OCI-LY7 (cell line): ENCODE results near the gene FBN3.

Experiments
- CTCF ChIP-seq: fragments of 200-600 bp; sonication (generic); conservative IDR thresholded peaks from 2 replicates; pipeline ENCODE4 v1.5.1; 2014; ENCODE audit warnings: mild to moderate bottlenecking, antibody characterized with exemption, low read length, moderate library complexity, mixed read lengths
- EZH2phosphoT487 ChIP-seq: fragments of 200-600 bp; sonication (generic); IDR thresholded peaks from 2 replicates; pipeline ENCODE4 v1.6.1; 2018; ENCODE audit warnings: low read depth, borderline replicate concordance, mild to moderate bottlenecking, mixed run types, antibody characterized with exemption, low read length, moderate library complexity, mixed read lengths

- TF ChIP-seq CTCF = no peak
- no peak for TF ChIP-seq EZH2phosphoT487
Measured at GRCh38 chr19:8021374-8021773, 128.0 kb downstream of the FBN3 start.
